ENCODE results near the gene PRR19.

The PRR19 gene

DNA sequence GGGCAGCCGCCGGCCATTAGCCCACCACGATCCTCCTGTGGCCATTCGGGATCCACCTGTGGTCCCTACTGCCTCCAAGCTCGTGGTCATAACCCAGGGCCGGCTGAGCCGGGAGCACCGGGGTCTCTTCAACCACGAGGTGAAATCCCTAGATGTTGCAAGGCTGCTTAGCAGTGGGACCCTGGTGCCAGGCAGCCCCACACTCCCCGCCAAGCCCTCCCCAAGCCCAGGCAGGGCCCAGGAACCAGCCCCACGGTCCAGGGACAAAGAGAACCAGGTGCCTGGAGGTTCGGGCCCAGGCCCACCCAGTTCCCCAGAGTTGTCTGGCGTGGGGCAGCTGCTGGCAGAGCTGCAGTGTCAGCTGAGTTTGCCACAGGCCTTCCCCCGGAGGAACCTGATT is 7.8 kb downstream of the PRR19 start:
- TF ChIP-seq CTCF (conservative IDR thresholded peaks at IDR 0.05), result no peak
- TF ChIP-seq ZFX (IDR thresholded peaks at IDR 0.05), result no peak
- no peak overlapping the region for H3K27ac ChIP-seq

DNA sequence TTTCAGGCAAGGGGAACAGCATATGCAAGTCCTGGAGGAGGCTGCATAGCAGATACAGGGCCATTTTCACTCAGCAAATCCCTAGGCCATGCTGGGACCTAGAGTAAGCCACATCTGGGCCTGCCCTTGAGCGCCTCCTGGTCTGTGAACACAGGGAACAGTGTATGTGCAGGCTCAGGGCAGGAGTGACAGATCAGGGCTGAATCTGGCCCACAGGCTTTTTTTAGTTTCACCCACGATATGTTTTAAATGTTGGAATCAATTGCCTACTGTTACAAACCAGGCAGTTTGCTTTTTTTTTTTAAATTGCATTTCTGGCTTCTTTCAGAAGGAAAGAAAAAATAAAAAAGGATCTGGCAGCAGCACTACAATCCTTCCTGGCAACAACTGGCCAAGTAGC is 9.7 kb downstream of the PRR19 start:
- H3K27ac ChIP-seq, result no peak overlapping the region
- no peak for TF ChIP-seq CTCF (conservative IDR thresholded peaks at IDR 0.05)
- no peak for TF ChIP-seq ZFX (IDR thresholded peaks at IDR 0.05)

GRCh38 chr19:42312370-42312769 is 10.4 kb downstream of the PRR19 start:
- no peak overlapping the region for H3K27ac ChIP-seq
- TF ChIP-seq CTCF (conservative IDR thresholded peaks at IDR 0.05) (no peak), ZFX (IDR thresholded peaks at IDR 0.05) (no peak)

DNA sequence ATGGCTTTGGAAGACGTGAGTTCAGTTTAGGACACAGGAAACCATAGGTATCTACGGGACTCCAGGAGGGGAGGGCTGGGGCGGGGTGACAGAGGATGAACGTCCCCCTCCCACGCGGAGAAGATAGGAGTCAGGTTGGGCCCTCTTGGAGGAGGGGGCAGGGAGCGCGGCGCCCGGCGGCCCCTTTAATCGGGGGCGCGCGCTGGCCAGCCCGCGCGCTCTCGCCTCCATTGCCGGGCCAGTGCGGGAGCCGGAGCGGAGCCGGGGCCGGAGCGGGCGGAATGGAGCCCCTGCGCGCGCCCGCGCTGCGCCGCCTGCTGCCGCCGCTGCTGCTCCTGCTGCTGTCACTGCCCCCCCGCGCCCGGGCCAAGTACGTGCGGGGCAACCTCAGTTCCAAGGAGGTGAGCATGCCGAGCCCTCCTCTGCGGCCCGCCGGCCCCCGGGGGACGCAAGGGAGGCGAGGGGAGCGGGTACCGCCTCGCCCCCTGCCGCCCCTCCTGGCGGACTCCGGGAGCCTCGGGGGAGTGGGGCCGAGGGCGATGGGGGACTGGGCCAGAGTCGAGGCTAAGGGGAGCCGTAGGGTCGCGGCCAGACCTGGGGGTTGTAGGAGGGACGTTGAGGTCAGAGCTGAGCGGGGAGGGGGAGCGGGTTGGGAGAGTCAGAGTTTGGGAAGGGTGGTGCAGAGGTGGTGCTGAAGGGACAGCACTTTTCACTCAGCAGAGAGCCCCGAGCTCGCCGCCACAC is 11.3 kb downstream of the PRR19 start, which contains the start of gene TMEM145:
TSS of gene TMEM145 (plus strand) at position 214 of the 744 bp plus-strand sequence. CDS start at position 282, 68 bp downstream.
- TF ChIP-seq ZFX (IDR thresholded peaks at IDR 0.05) (no peak), CTCF (conservative IDR thresholded peaks at IDR 0.05) (no peak; the same call in 1 of the 2 replicates)
- H3K27ac ChIP-seq, result no peak within 1 kb of the TSS

- no peak overlapping the region for H3K27ac ChIP-seq
- TF ChIP-seq ZFX (IDR thresholded peaks at IDR 0.05) (no peak), CTCF (conservative IDR thresholded peaks at IDR 0.05) (no peak; the same call in 1 of the 2 replicates)
These were observed 12.2 kb downstream of the PRR19 start for GRCh38 chr19:42313840-42314755.

DNA sequence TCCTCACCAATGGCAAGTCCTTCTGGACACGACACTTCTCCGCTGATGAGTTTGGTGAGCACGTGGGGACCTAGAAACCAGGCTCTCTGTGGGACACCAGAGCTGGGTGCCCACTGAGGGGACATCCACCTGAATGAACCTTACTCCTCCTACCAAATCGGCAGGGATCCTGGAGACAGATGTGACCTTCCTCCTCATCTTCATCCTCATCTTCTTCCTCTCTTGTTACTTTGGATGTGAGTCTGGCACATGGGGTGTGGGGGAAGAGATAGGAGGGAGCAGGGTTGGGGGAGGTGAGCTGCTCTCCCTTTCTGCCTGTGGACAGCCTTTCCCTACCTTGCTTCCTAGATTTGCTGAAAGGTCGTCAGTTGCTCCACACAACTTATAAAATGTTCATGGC is 13.1 kb downstream of the PRR19 start:
- no peak overlapping the region for H3K27ac ChIP-seq
- TF ChIP-seq ZFX (IDR thresholded peaks at IDR 0.05), result no peak
- no peak for TF ChIP-seq CTCF (conservative IDR thresholded peaks at IDR 0.05)

Measured in C4-2B (cell line).